Suppressor macrophage treated with lipopolysaccharide for 4 hours (primary cell): ENCODE measurements around the gene HOXA1.

Experiments used
- DNase-seq: peaks from one replicate; pipeline ENCODE4 v3.0.0-alpha.2; 2020

The HOXA1 gene

GRCh38 chr7:27095897-27096767 lies at the start of gene HOXA1:
Gene HOXA1, minus strand, starts transcription at chr7:27096000. Its CDS starts 88 bp downstream, at chr7:27095912.
- peak; percentile 93 for DNase-seq

DNA sequence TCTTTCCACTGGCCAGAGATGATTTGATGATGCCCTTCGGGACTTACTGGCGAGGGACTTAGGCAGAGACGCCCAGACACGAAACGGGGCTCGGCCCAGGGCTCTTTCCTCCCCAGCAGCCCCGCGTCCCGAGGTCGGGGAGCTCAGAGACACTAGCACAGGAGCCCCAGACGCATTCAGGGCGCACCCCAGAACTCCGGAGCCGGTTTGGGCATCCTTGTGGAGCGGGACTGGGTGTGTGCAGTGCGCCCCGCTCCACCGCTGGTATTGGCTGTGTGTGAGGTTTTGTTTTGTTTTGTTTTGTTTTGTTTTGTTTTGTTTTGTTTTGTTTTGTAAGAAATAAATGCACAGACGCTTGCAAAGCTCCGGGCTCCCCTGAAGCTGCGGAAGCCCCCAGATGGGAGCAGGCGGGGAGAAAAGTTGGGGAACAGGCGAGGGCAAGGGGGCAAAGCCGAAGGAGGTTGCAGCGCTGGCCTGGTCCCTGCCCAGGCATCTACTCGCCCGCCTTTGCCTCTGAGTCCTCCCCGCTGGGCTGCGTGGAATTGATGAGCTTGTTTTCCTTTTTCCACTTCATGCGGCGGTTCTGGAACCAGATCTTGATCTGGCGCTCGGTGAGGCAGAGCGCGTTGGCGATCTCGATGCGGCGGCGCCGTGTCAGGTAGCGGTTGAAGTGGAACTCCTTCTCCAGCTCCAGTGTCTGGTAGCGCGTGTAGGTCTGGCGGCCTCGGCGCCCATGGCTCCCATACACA lies 49.5 kb upstream of the HOXA1 start:
- no peak for DNase-seq

DNA sequence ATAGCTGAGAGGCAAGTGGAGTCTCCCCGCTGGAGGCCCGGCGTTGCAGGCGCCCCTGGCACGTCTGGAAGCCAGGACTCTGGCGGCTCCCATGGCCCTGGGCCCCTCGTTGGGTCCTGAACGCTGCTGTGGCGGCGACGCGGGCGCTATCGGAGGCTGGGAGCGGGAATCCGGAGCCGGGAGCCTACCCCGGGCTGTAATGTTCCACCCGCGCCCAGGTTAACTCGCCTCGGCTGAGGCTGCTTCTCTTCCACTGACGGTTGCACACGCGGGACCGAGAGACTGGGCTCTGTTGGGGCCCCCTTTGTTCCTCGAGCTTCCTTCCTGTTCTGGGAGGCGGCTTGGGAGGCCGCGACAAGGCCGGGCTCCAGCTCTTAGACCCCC lies 49.0 kb upstream of the HOXA1 start:
- DNase-seq, result no peak

GRCh38 chr7:27143950-27144780 lies 48.4 kb upstream of the HOXA1 start:
- no peak for DNase-seq

- peak; percentile 54 for DNase-seq
Observed at GRCh38 chr7:27143023-27143949, 47.5 kb upstream of the HOXA1 start, which contains the start of gene HOXA5. Gene HOXA5, minus strand, starts transcription at chr7:27143681. Its CDS starts 74 bp downstream, at chr7:27143607.

GRCh38 chr7:27142580-27143022 lies 46.8 kb upstream of the HOXA1 start:
- DNase-seq, result no peak

DNA sequence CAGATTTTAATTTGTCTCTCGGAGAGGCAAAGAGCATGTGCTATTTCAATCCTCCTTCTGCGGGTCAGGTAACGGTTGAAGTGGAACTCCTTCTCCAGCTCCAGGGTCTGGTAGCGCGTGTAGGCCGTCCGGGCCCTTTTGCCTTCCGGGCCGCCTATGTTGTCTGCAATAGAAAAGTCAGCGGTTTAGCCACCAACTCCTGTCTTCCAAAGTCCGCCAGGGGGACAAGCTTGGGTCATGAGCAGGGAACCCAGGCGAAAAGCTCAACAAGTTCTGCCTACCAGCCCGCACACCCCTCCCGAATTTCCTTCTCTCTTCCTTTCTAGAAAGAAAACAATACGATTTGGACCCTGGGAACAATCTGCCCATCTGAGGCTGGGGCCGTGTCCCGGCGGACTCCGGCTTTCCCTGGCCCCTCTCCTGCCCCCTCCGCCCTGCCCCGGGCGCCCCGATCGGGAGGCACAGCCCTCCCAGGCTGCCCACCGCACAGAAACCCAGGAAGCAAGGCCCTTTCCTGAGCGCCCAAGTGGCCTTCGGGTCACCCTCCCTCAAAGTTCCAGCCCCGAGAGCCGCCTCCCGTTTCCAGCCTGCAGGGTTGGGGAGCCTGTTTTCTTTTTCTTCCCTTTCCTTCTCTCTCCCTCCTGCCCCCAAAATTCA lies 46.3 kb upstream of the HOXA1 start:
- DNase-seq, result no peak

- DNase-seq, result no peak
Observed at GRCh38 chr7:27141137-27141922, 45.5 kb upstream of the HOXA1 start.

DNA sequence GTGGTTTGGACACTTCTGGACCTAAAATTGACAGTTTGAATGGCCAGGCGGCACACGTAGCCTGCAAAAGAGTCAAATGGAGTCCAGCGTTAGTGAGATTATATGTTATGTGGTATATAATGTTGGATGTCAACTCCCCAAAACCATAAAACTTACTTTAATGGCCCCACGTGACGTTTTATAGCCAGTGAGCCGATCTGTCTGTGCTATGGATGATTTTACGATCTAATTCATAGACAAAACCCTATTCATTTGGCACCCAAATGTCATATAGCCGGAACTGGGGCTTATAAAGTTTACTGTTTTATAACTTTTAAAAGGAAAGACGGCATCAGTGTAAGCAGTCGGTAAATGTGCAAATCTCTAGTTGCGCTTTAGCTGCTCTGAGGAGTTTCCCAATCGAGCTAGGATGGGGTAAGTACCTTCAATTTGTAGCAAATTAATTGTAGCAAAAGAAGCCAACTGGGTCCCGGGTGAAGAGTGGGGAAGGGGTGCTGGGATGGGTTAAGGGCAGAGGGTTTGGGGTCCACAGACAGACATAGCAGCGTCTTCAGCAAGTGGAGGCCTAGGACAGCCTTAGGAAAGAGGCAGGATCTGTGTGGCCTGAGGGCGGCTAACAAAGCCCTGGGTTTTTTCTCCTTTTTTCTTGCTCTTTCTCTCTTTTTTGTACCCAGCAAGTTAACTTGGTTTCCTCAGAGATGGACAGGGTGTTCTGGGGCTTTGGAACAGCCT lies 44.5 kb upstream of the HOXA1 start:
- no peak for DNase-seq

DNA sequence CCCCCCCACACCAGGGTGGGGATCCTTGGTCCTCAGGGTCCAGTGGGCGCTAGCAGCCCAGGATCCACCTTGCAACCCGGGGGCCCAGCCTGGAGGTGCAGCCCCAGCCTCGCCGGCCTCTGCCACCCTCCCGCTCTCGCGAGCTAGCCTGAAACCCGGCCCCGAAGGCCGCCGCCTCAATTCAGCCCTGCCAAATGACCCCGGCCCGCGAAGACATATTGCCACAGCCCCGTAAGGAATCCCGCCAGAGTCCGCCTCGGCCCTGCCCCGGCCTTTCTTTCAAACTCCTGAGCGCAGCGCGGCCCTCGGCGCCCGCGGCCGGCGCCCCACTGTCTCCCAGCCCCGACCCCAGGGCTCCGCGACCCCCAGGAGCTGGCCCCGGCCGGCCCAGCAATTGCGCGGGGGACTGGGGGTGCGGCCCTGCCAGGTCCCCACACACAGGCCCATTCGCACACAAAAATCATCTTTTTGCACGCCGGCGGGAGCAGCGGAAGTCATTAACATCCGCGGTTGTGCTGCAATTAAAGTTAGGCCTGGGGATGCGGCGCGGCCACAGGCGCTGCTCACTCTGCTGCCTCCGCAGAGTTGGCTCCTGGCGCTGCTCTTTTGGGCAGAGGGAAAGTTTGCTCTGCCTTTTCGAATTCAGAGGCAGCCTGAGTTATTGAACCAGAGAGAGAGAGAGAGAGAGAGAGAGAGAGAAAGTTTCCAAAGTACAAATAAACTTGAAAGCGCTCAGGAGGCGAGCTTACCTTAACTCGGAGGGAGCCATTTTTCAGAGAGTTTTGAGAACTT lies 43.7 kb upstream of the HOXA1 start:
- DNase-seq, result no peak

- DNase-seq, result no peak
Observed at GRCh38 chr7:27138985-27139333, 43.2 kb upstream of the HOXA1 start.

- no peak for DNase-seq
Observed at GRCh38 chr7:27138472-27138871, 42.7 kb upstream of the HOXA1 start.

DNA sequence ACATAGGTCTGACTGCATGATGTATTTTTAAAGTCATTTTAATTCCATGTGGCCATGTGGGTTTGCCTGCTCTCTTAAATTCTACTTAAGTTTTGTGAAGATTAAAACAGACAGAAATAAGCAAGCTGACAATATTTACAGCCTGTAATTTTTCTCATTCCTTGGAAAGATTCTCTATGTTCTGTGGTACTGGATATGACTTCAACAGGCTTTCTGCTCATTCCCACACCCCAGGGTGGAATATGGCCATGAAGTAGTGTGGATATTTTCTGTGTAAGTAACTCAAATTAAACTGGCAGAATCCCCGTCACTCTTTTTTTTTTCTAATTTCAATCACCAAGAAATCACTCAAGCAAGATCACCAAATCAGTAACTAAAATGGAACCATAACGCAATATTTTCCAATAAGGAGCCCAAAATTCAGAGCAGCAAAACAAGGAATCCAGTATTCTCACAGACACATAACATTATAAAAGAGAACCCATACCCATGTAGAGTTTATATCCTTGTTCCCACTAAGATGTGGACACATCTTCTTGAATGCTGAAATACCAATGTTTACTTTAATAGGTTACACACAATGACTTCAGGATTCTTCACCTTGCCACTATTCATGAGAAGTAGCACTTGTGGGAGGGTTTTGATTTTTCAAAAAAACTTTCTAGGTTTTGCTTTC lies 42.0 kb upstream of the HOXA1 start:
- DNase-seq, result no peak

- peak; percentile 91 for DNase-seq
Observed at GRCh38 chr7:27134392-27134791, 38.6 kb upstream of the HOXA1 start.

GRCh38 chr7:27133409-27134231 lies 37.8 kb upstream of the HOXA1 start:
- no peak for DNase-seq

DNA sequence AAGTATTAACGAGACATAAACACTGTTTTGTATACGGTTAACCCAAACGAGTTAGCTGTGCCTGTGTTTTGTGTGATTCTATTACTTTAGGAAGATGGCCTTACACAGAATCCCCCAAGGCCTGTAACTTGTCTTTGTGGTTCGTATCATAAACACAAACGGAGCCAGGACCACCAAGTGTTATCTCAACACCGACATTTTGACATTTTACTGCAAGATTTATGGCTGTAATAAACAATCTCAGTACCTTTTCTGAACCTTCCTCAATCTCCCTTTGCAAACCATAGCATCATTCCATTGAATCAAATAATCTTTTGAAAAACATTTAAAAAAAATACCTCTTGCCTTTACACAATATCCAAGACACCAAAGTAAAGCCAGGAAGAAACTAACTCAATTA lies 37.2 kb upstream of the HOXA1 start:
- DNase-seq, result no peak

DNA sequence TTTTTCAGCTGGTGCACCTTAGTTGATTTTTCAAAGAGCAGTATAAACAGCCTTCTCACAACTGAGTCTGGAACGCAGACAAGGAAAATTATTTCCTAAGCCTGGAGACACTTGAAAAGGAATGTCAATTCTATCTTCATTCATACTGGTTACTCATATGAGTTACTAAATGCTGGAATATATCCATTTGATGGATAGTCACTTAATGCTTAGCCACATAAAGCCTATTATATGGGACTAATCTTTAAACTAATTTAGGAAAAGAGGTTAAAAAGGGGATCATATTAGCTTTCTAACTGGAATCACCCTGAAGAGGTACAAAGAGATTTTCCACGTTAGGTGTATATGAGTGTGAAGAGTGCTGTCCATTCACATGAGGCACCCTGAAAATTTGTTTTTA lies 36.4 kb upstream of the HOXA1 start:
- DNase-seq, result no peak
